ENCODE results near the gene HES7. TPM values are rescaled to one million over a fixed set of nuclear protein-coding genes. Genes with fewer than 3 reads are reported as not detected.
A peak's percentile ranks its signal among the peaks of the same experiment; 100 is the strongest.

HES7 gene
- total RNA-seq, 1 experiment from 2014 or later: 0.33 TPM

DNA sequence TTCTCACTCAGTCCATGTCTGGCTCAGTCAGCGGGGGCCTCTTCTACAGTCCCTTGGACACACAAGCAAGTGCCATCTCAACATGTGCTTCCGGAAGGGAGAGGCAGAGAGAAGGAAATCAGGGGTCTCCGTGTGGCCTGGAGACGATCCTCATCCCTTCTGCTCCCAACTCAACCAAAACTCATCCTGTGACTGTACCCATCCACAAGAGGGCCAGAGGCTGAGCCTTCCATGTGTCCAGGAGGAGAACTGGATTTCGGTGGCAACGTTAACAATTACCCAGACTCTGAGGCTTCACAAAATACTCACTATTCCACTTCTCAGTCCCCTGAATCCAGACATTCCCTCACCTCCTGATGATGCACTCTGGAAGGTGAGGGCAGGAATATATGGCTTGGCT lies 28.5 kb downstream of the HES7 start:
- H3K79me2 ChIP-seq (ENCODE audit: insufficient read depth, low read length): no peaks in the 10 kb centered on the region
- H3T11ph ChIP-seq (ENCODE audit: low read length): no peak overlapping the region
- WGBS (ENCODE audit: extremely low coverage, insufficient read length, low lambda C conversion rate): no CpG with 5 or more reads among the region's 6 CpGs
- H3K4me2 ChIP-seq (ENCODE audit: insufficient read depth, insufficient read length, low read length): no peak overlapping the region
- no peak overlapping the region for H2BK120ac ChIP-seq (ENCODE audit: low read depth, low read length, poor library complexity, severe bottlenecking)
- TF ChIP-seq CTCF (conservative IDR thresholded peaks at IDR 0.05): 0 out of 3 replicates have a peak, but pooled peaks have one; percentile 17
- H4K20me1 ChIP-seq (ENCODE audit: control insufficient read depth, insufficient read depth, insufficient read length): no peaks in the 10 kb centered on the region
- Mint-ChIP-seq H3K9me3 (no peaks in the 10 kb centered on the region; a peak in 1 of 5 replicates), H3K27ac (no peak overlapping the region), H3K36me3 (ENCODE audit: insufficient read depth in 1 of 3, low read depth in 3 of 3) (no peaks in the 10 kb centered on the region; a peak in 1 of 7 replicates), H3K27me3 (ENCODE audit: low read depth) (peaks cover 41% of the 10 kb centered on the region), H3K4me1 (peaks cover 8% of the 10 kb centered on the region in 2 experiments), H3K4me3 (no peak overlapping the region)
- no peak overlapping the region for H2BK20ac ChIP-seq (ENCODE audit: low read depth, low read length, poor library complexity, severe bottlenecking)
- H4K8ac ChIP-seq (replicated peaks; ENCODE audit: insufficient read length, low read depth, low read length): no peak overlapping the region
- H3K4ac ChIP-seq (ENCODE audit: low read depth, low read length): no peak overlapping the region
- no peak for DNase-seq
- no peak overlapping the region for H3K14ac ChIP-seq (ENCODE audit: insufficient read depth, low read length)
- no peak overlapping the region for H2AK5ac ChIP-seq (ENCODE audit: insufficient read length, low read length)
- H4K5ac ChIP-seq (ENCODE audit: insufficient read length, low read depth, low read length): no peak overlapping the region
- H3K23ac ChIP-seq (ENCODE audit: insufficient read length, low read depth, low read length): no peak overlapping the region
- H2AFZ ChIP-seq (ENCODE audit: low read length): no peak overlapping the region
- H3K27ac ChIP-seq (ENCODE audit: insufficient read length, low read depth, low read length): no peak overlapping the region
- H3K18ac ChIP-seq (ENCODE audit: insufficient read length, low read depth, low read length): no peak overlapping the region
- no peaks in the 10 kb centered on the region for H3K27me3 ChIP-seq (ENCODE audit: insufficient read depth, low read length)
- H3K9me3 ChIP-seq (ENCODE audit: control insufficient read depth, low read depth, low read length): no peaks in the 10 kb centered on the region
- no peaks in the 10 kb centered on the region; the same call in 1 of the 2 replicates for H3K4me1 ChIP-seq (ENCODE audit: insufficient read depth, low read length)
- H2BK5ac ChIP-seq (ENCODE audit: insufficient read length, low read length): no peak overlapping the region
- H2BK12ac ChIP-seq (ENCODE audit: insufficient read length, low read depth, low read length): no peak overlapping the region
- no peaks in the 10 kb centered on the region for H3K79me1 ChIP-seq (ENCODE audit: insufficient read depth, low read depth, low read length, poor library complexity, severe bottlenecking)
- H3K23me2 ChIP-seq (ENCODE audit: insufficient read length, low read depth, low read length, poor library complexity, severe bottlenecking): no peaks in the 10 kb centered on the region
- no peak overlapping the region for H4K91ac ChIP-seq (ENCODE audit: insufficient read length, low read depth, low read length)
- H3K56ac ChIP-seq (ENCODE audit: insufficient read length, low read depth, low read length): no peak overlapping the region
- H3K9ac ChIP-seq (ENCODE audit: extremely low read depth, insufficient read length, low read length): no peak overlapping the region
- H2BK15ac ChIP-seq (ENCODE audit: low read depth, low read length): no peak overlapping the region

All from H9 (cell line).